ENCODE results near the gene CNTLN. TPM values are rescaled to one million over a fixed set of nuclear protein-coding genes. Genes with fewer than 3 reads are reported as not detected.

The CNTLN gene
- total and polyA plus RNA-seq, 2 experiments from 2014 or later: 17.7 to 21.8 TPM

GRCh38 chr9:17216011-17216410 is 81.2 kb downstream of the CNTLN start (continued):
- TF ChIP-seq EZH2 (IDR thresholded peaks at IDR 0.05; ENCODE audit: low read depth, unreplicated experiment) (no peak), POLR2AphosphoS5 (IDR thresholded peaks at IDR 0.05; ENCODE audit: low read depth) (no peak), JUNB (IDR thresholded peaks at IDR 0.05; ENCODE audit: unreplicated experiment) (no peak)
- TF ChIP-seq, protein P1, sequence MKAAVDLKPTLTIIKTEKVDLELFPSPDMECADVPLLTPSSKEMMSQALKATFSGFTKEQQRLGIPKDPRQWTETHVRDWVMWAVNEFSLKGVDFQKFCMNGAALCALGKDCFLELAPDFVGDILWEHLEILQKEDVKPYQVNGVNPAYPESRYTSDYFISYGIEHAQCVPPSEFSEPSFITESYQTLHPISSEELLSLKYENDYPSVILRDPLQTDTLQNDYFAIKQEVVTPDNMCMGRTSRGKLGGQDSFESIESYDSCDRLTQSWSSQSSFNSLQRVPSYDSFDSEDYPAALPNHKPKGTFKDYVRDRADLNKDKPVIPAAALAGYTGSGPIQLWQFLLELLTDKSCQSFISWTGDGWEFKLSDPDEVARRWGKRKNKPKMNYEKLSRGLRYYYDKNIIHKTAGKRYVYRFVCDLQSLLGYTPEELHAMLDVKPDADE (IDR thresholded peaks at IDR 0.05): no peak

DNA sequence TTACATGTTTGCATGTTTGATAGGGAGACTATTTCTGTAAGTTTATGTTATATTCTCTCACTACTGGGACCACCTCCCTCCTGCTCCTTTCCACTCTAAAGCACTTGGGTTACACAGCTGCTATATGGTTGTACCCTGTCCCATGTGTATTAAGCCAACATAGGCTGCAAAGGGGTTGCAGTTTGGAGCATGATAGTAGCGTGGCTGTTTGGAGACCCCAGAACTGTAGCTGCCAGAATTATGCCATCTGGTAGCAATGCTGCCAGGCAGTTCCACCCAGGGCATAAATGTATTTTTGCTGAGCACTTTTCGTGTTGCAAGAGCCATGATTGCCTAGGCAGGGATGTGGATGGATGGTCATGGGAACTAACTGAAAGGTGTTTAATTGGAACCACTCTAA is 81.8 kb downstream of the CNTLN start:
- no peaks in the 10 kb centered on the region for H3K36me3 ChIP-seq (ENCODE audit: insufficient read depth)
- H3K27ac ChIP-seq (ENCODE audit: low read depth): no peak overlapping the region
- H2AFZ ChIP-seq: no peak overlapping the region
- ATAC-seq: no peak
- peaks cover 1% of the 10 kb centered on the region for H3K27me3 Mint-ChIP-seq (ENCODE audit: insufficient read depth, low read depth, poor library complexity)
- no peak overlapping the region for H3K4me3 ChIP-seq
- no peaks in the 10 kb centered on the region for H3K27me3 ChIP-seq (ENCODE audit: insufficient read depth)
- no peaks in the 10 kb centered on the region for H3F3A ChIP-seq (replicated peaks; ENCODE audit: low read depth)
- H3K27ac Mint-ChIP-seq: no peak overlapping the region
- no peak overlapping the region for H3K4me2 ChIP-seq
- no peaks in the 10 kb centered on the region; the same call in 2 of the 3 replicates for H3K4me1 Mint-ChIP-seq
- peaks cover 38% of the 10 kb centered on the region for H3K9me3 Mint-ChIP-seq
- H3K36me3 Mint-ChIP-seq (ENCODE audit: low read depth): peaks cover 19% of the 10 kb centered on the region
- H3K4me1 ChIP-seq (ENCODE audit: insufficient read depth): peaks cover 13% of the 10 kb centered on the region
- peaks cover 34% of the 10 kb centered on the region for H3K79me2 ChIP-seq (replicated peaks; ENCODE audit: insufficient read depth)
- no peaks in the 10 kb centered on the region for H3K9me2 ChIP-seq (ENCODE audit: insufficient read depth)
- DNase-seq (ENCODE audit: low spot score): no peak
- no peaks in the 10 kb centered on the region for H4K20me1 ChIP-seq (replicated peaks; ENCODE audit: insufficient read depth)
- no peak overlapping the region for H3K4me3 Mint-ChIP-seq
- TF ChIP-seq CREB1 (CRISPR knock-in tag; IDR thresholded peaks at IDR 0.05; ENCODE audit: low read depth) (no peak), POLR2AphosphoS5 (IDR thresholded peaks at IDR 0.05; ENCODE audit: low read depth) (no peak), EZH2 (IDR thresholded peaks at IDR 0.05; ENCODE audit: low read depth, unreplicated experiment) (no peak), ZNF114 (CRISPR knock-in tag; IDR thresholded peaks at IDR 0.05) (no peak), CTCF (conservative IDR thresholded peaks at IDR 0.05; ENCODE audit: low read depth in 2 of 2) (no peak), REST (IDR thresholded peaks at IDR 0.05; ENCODE audit: unreplicated experiment) (no peak), ZNF331 (CRISPR knock-in tag; IDR thresholded peaks at IDR 0.05; ENCODE audit: low read depth) (no peak), NANOG (IDR thresholded peaks at IDR 0.05; ENCODE audit: borderline replicate concordance) (no peak), STAT1 (IDR thresholded peaks at IDR 0.05; ENCODE audit: unreplicated experiment) (no peak)
- TF ChIP-seq, protein P2, sequence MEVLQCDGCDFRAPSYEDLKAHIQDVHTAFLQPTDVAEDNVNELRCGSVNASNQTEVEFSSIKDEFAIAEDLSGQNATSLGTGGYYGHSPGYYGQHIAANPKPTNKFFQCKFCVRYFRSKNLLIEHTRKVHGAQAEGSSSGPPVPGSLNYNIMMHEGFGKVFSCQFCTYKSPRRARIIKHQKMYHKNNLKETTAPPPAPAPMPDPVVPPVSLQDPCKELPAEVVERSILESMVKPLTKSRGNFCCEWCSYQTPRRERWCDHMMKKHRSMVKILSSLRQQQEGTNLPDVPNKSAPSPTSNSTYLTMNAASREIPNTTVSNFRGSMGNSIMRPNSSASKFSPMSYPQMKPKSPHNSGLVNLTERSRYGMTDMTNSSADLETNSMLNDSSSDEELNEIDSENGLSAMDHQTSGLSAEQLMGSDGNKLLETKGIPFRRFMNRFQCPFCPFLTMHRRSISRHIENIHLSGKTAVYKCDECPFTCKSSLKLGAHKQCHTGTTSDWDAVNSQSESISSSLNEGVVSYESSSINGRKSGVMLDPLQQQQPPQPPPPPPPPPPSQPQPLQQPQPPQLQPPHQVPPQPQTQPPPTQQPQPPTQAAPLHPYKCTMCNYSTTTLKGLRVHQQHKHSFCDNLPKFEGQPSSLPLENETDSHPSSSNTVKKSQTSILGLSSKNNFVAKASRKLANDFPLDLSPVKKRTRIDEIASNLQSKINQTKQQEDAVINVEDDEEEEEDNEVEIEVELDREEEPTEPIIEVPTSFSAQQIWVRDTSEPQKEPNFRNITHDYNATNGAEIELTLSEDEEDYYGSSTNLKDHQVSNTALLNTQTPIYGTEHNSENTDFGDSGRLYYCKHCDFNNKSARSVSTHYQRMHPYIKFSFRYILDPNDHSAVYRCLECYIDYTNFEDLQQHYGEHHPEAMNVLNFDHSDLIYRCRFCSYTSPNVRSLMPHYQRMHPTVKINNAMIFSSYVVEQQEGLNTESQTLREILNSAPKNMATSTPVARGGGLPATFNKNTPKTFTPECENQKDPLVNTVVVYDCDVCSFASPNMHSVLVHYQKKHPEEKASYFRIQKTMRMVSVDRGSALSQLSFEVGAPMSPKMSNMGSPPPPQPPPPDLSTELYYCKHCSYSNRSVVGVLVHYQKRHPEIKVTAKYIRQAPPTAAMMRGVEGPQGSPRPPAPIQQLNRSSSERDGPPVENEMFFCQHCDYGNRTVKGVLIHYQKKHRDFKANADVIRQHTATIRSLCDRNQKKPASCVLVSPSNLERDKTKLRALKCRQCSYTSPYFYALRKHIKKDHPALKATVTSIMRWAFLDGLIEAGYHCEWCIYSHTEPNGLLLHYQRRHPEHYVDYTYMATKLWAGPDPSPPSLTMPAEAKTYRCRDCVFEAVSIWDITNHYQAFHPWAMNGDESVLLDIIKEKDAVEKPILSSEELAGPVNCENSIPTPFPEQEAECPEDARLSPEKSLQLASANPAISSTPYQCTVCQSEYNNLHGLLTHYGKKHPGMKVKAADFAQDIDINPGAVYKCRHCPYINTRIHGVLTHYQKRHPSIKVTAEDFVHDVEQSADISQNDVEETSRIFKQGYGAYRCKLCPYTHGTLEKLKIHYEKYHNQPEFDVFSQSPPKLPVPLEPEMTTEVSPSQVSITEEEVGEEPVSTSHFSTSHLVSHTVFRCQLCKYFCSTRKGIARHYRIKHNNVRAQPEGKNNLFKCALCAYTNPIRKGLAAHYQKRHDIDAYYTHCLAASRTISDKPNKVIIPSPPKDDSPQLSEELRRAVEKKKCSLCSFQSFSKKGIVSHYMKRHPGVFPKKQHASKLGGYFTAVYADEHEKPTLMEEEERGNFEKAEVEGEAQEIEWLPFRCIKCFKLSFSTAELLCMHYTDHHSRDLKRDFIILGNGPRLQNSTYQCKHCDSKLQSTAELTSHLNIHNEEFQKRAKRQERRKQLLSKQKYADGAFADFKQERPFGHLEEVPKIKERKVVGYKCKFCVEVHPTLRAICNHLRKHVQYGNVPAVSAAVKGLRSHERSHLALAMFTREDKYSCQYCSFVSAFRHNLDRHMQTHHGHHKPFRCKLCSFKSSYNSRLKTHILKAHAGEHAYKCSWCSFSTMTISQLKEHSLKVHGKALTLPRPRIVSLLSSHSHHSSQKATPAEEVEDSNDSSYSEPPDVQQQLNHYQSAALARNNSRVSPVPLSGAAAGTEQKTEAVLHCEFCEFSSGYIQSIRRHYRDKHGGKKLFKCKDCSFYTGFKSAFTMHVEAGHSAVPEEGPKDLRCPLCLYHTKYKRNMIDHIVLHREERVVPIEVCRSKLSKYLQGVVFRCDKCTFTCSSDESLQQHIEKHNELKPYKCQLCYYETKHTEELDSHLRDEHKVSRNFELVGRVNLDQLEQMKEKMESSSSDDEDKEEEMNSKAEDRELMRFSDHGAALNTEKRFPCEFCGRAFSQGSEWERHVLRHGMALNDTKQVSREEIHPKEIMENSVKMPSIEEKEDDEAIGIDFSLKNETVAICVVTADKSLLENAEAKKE (CRISPR knock-in tag; IDR thresholded peaks at IDR 0.05): no peak
- TF ChIP-seq, protein P1 (IDR thresholded peaks at IDR 0.05): no peak
